Smooth muscle cell (in vitro differentiated cells): Measurements from ENCODE around the gene SC5D. TPM values are rescaled to one million over a fixed set of nuclear protein-coding genes. Genes with fewer than 3 reads are reported as not detected.

Experiments
- DNase-seq: peaks from one replicate; lab custom pipeline; 2025; ENCODE audit not compliant: unreplicated experiment; lab: John Stamatoyannopoulos, UW
- H2AFZ ChIP-seq: fragments of 200-600 bp; sonication (generic); 2 replicates; pipeline ENCODE4 v1.6.0; 2016; ENCODE audit warnings: antibody characterized with exemption, low read depth, mild to moderate bottlenecking
- H3F3A ChIP-seq: fragments of 200-600 bp; sonication (generic); 2 replicates; pipeline ENCODE4 v1.6.0; 2017; ENCODE audit warnings: antibody characterized with exemption, low read depth
- H3K27ac ChIP-seq: fragments of 200-600 bp; sonication (generic); 2 replicates; pipeline ENCODE4 v1.5.1; 2016; ENCODE audit warnings: low read depth, mild to moderate bottlenecking
- H3K27me3 ChIP-seq: fragments of 200-600 bp; sonication (generic); 2 replicates; pipeline ENCODE4 v1.6.1; 2016; ENCODE audit warnings: low read depth, mild to moderate bottlenecking
- H3K36me3 ChIP-seq: fragments of 200-600 bp; sonication (generic); 2 replicates; pipeline ENCODE4 v1.5.1; 2016; ENCODE audit warnings: low read depth
- H3K4me1 ChIP-seq: fragments of 200-600 bp; sonication (generic); 2 replicates; pipeline ENCODE4 v1.5.1; 2016; ENCODE audit warnings: low read depth
- H3K4me2 ChIP-seq: fragments of 200-600 bp; sonication (generic); 2 replicates; pipeline ENCODE4 v1.6.0; 2016; ENCODE audit warnings: mild to moderate bottlenecking
- H3K4me3 ChIP-seq: fragments of 200-600 bp; sonication (generic); 2 replicates; pipeline ENCODE4 v1.5.1; 2016; ENCODE audit warnings: mild to moderate bottlenecking
- H3K79me2 ChIP-seq: fragments of 200-600 bp; sonication (generic); 2 replicates; pipeline ENCODE4 v1.6.0; 2016; ENCODE audit warnings: low read depth, mild to moderate bottlenecking
- H3K9ac ChIP-seq: fragments of 200-600 bp; sonication (generic); 2 replicates; pipeline ENCODE4 v1.6.0; 2016; ENCODE audit warnings: low read depth
- H3K9me3 ChIP-seq: fragments of 200-600 bp; sonication (generic); replicated peaks from 2 replicates; pipeline ENCODE4 v1.5.1; 2016; ENCODE audit warnings: low read depth
- H4K20me1 ChIP-seq: fragments of 200-600 bp; sonication (generic); 2 replicates; pipeline ENCODE4 v1.6.0; 2016; ENCODE audit warnings: low read depth
- WGBS: methylation state at CpG from one replicate; pipeline ENCODE4 v1.1.7; 2016; ENCODE audit warnings: low lambda C conversion rate; 5-methylcytosine and 5-hydroxymethylcytosine counted together
- polyA plus RNA-seq: library from polyadenylated mRNA; unstranded; fragments of >200 nt; fragmentation: Nextera tagmentation; extraction: Ambion mirVana; gene quantifications from 2 replicates; pipeline ENCODE4 v1.2.1, GENCODE V29; 2016
- total RNA-seq: library from RNA; depleted of rRNA; stranded (reverse); fragments of >200 nt; gene quantifications from 2 replicates; pipeline ENCODE4 v1.2.3, GENCODE V29; 2014
- TF ChIP-seq, protein P1 (sequence below): fragments of 200-600 bp; sonication (generic); IDR thresholded peaks from 2 replicates; pipeline ENCODE4 v1.5.1; 2017; ENCODE audit warnings: borderline replicate concordance, mild to moderate bottlenecking, antibody characterized with exemption; ENCODE audit not compliant: insufficient read depth, poor library complexity, severe bottlenecking

Gene SC5D
- total RNA-seq, result 138 and 168 TPM in 2 replicates
- 59.5 and 73.1 TPM in 2 replicates for polyA plus RNA-seq

- Histone ChIP-seq H3K36me3 (no peaks in the 10 kb centered on the region), H3K27ac (peak within 1 kb of the TSS; percentile 73), H3K9me3 (no peaks in the 10 kb centered on the region), H3F3A (no peaks in the 10 kb centered on the region), H3K4me1 (peaks cover 31% of the 10 kb centered on the region), H2AFZ (peak within 1 kb of the TSS; percentile 99), H3K4me2 (peak within 1 kb of the TSS; percentile 94), H3K9ac (peak within 1 kb of the TSS; percentile 81), H3K79me2 (peaks cover 49% of the 10 kb centered on the region), H4K20me1 (peaks cover 44% of the 10 kb centered on the region), H3K4me3 (peak within 1 kb of the TSS; percentile 69), H3K27me3 (no peaks in the 10 kb centered on the region)
- TF ChIP-seq, protein P1, sequence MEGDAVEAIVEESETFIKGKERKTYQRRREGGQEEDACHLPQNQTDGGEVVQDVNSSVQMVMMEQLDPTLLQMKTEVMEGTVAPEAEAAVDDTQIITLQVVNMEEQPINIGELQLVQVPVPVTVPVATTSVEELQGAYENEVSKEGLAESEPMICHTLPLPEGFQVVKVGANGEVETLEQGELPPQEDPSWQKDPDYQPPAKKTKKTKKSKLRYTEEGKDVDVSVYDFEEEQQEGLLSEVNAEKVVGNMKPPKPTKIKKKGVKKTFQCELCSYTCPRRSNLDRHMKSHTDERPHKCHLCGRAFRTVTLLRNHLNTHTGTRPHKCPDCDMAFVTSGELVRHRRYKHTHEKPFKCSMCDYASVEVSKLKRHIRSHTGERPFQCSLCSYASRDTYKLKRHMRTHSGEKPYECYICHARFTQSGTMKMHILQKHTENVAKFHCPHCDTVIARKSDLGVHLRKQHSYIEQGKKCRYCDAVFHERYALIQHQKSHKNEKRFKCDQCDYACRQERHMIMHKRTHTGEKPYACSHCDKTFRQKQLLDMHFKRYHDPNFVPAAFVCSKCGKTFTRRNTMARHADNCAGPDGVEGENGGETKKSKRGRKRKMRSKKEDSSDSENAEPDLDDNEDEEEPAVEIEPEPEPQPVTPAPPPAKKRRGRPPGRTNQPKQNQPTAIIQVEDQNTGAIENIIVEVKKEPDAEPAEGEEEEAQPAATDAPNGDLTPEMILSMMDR, result no peak
- under 1% methylated on average over 58 of the region's 75 CpGs for WGBS
- DNase-seq, result peak; percentile 72
Measured at GRCh38 chr11:121292495-121293287, at the start of gene SC5D. SC5D (plus strand) TSS chr11:121292771; CDS start chr11:121303376, 10,605 bp downstream.

GRCh38 chr11:121244884-121245283, 47.7 kb upstream of the SC5D start:
- H3F3A ChIP-seq, result no peaks in the 10 kb centered on the region
- no peak overlapping the region for H3K4me2 ChIP-seq
- no peak overlapping the region for H3K27ac ChIP-seq
- no peaks in the 10 kb centered on the region for H3K36me3 ChIP-seq
- H3K79me2 ChIP-seq, result no peaks in the 10 kb centered on the region
- H3K9ac ChIP-seq, result no peak overlapping the region
- H3K27me3 ChIP-seq, result no peaks in the 10 kb centered on the region
- no peaks in the 10 kb centered on the region for H4K20me1 ChIP-seq
- 88% methylated on average over 10 of the region's 10 CpGs for whole genome bisulfite sequencing
- H3K4me1 ChIP-seq, result peaks cover 26% of the 10 kb centered on the region
- no peak for DNase-seq
- H3K9me3 ChIP-seq, result no peaks in the 10 kb centered on the region
- no peak overlapping the region for H2AFZ ChIP-seq
- H3K4me3 ChIP-seq, result no peak overlapping the region
- TF ChIP-seq, protein P1, result no peak

DNA sequence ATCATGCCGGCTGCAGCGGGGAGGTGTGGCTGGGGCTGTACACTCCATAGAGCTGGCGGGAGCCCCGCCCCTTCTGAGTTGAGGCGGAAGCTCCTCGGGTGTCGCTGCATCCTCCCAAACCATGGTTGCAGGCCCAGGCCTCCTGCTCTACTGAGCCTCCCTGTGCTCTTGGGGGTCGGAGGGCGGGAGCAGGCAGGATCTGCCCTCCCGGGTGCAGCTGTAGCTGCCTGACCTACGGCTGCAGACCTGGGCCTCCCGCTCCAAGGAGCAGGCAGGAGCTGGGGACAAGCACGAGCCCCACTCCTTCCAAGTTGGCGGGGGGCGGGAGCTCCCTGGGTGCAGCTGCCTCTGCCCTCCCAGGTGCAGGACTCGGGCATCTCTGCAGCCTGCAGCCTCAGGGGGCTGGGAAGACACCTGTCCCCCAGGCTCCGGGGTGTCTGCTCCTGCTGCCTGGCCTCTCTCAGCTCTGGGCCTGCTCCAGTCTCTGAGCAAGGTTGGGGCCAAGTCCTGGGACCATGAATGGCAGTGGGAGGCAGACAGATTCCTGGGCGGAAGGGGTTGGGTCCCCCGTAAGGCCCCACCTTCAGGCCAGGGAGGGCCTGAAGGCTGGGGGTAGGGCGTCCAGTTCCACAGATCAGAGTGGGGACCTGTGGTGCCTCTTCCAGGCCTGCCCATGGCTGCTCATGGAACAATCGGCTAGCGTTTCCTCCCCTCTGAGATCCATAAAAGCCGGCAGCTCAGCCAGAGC, 46.4 kb upstream of the SC5D start:
- no peaks in the 10 kb centered on the region for H3K36me3 ChIP-seq
- no peaks in the 10 kb centered on the region for H3K9me3 ChIP-seq
- H3K79me2 ChIP-seq, result no peaks in the 10 kb centered on the region
- H3F3A ChIP-seq, result no peaks in the 10 kb centered on the region
- no peak overlapping the region for H3K4me3 ChIP-seq
- H3K4me1 ChIP-seq, result peaks cover 19% of the 10 kb centered on the region
- TF ChIP-seq, protein P1, result no peak
- no peaks in the 10 kb centered on the region for H4K20me1 ChIP-seq
- no peak overlapping the region for H2AFZ ChIP-seq
- H3K27ac ChIP-seq, result no peak overlapping the region
- H3K27me3 ChIP-seq, result no peaks in the 10 kb centered on the region
- H3K4me2 ChIP-seq, result no peak overlapping the region
- H3K9ac ChIP-seq, result no peak overlapping the region
- no peak for DNase-seq
- WGBS, result 91% methylated on average over 23 of the region's 23 CpGs
